Coronary artery (tissue), 2 donors: ENCODE results near the gene SLC6A7.

ENCODE experiments used
- DNase-seq: peaks from one replicate; pipeline ENCODE4 v3.0.0-alpha.2; 2017; ENCODE audit warnings: low spot score
- H3K27ac ChIP-seq, 2 donors: fragments of 200-600 bp; sonication (generic); one replicate each; pipeline ENCODE4 v1.5.1; 2016 to 2019
- H3K4me3 ChIP-seq: fragments of 200-600 bp; sonication (generic); 2 replicates; pipeline ENCODE4 v1.5.1; 2016; ENCODE audit warnings: mild to moderate bottlenecking, moderate library complexity
- CTCF ChIP-seq: fragments of 200-600 bp; sonication (generic); IDR thresholded peaks from one replicate; pipeline ENCODE4 v1.5.1; 2019; ENCODE audit warnings: antibody characterized with exemption

The SLC6A7 gene

DNA sequence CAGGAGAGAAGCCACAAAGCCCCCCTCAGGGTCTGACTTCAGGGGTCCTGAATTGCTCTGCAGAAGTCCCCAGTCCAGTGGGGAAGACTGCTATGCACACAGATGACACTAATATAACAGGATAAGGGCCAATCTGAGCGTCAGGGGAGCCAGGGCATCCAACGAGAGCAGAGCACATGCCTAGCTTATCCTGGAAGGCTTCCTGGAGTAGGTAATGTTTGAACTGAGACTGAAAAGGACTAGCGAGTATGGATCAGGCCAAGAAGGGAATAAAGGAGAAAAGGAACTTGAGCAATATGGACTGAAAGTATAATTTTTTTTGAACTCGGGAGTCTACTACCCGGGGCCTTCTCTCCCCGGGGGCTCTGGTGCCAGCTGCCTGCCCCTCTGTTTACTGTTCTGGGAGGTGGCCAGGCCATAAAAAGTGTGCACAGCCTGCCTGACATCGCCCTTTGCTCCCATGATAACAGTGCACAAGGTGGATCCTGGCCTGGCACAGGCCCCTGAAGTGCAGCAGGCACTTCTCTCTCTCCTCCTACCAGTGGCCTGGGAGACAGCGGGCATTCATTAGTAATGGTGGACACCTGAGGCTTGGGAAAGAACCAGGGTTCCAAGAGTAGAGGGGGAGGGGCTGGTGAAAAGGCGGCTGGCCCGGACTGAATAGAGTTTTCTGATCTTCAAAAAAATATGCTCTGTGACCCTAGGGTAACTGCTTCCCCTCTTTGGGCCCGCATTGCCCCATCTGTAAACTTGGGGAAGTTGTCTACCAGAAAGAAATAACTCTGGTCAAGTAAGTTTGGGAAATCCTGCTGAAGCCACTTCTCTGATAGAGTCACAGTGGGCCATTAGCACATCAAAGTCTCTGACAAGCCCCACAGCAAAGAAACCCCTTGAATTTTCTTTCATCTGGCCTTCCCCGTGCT lies 4.6 kb upstream of the SLC6A7 start:
- TF ChIP-seq CTCF, result no peak
- Histone ChIP-seq H3K4me3 (no peak overlapping the region), H3K27ac (no peak overlapping the region)
- no peak for DNase-seq

DNA sequence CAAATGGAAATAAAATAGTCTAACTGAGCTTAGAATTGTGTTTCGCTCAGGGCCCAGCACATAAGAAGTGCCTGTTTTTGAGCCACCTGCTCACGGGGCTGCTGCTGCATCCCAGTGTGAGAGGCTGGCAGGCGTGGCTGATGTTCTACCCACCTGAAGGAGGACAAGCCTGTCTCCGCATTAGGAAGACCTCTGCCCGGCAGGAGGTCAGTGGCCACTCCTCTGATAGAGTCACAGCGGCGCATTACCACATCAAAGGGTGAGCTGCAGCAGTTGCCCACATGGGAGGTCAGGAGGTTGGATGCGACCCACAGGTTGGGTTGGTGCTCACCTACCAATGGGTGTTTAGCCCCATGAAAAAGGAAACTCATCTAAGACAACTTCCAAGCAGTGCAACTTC lies 3.7 kb upstream of the SLC6A7 start:
- DNase-seq, result no peak
- no peak for TF ChIP-seq CTCF
- Histone ChIP-seq H3K4me3 (no peak overlapping the region), H3K27ac (no peak overlapping the region)

DNA sequence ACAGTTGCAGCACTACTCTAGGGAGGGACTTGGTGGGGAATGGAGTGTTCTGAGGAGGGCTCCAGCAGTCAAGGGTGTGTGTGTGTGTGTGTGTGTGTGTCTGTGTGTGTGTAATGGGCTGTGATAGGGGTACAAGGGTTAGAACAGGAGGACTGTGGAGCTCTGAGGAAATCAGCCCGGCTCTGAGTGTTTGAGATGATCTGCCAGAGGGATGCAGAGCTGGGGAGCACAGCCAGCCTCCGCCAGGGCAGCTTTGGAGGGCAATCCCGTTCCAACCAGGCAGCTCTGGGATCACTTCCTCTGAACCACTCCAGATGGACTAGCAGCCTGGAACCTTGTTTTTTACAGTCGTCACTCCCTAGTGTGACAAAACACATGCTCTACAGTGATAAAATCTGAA lies 3.0 kb upstream of the SLC6A7 start:
- Histone ChIP-seq H3K4me3 (no peak overlapping the region), H3K27ac (no peak overlapping the region)
- no peak for DNase-seq
- no peak for TF ChIP-seq CTCF

DNA sequence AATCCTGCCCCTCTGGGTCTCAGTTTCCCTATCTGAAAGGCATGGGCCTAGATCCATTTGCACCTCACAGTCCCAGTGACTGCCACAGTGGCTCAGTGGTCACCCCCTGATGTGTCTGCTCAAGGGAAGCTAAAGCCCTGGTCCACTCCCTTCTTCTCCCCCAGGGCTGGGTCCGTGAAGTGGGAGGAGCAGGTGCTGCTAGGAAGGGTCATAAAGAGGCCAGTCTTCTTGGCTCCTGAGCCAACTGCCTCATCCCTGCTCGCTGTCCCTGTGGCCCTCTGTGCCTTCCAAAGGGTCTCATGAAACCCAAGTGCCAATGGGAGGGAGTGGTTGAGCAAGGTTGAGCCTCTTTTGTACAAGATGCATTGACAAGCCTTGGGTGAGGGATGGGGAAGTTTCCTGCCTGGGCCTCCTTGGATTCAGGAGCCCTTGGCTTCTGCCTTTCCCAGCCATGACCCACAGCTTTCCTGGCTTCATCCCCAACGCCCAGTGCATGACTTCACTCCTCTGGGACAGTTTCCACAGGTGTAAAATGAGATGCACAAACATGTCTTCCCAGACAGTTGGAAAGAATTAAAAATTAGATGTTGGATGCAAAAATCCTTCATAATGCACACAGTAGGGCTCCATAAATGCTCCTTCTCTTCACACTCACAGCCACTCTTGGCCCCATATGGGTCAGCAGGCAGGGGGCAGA lies 1.6 kb upstream of the SLC6A7 start:
- no peak for TF ChIP-seq CTCF
- Histone ChIP-seq H3K4me3 (no peak overlapping the region), H3K27ac (no peak overlapping the region)
- DNase-seq, result no peak

- no peak for DNase-seq
- no peak for TF ChIP-seq CTCF
- no peak overlapping the region for H3K27ac ChIP-seq
- H3K4me3 ChIP-seq, result no peak overlapping the region
Observed at GRCh38 chr5:150189326-150189725, 536 bp upstream of the SLC6A7 start.

- TF ChIP-seq CTCF, result no peak
- DNase-seq, result no peak
- no peak overlapping the region for H3K4me3 ChIP-seq
- H3K27ac ChIP-seq, result no peak overlapping the region
Observed at GRCh38 chr5:150190503-150190979, 679 bp downstream of the SLC6A7 start.
